ENCODE results near the gene PTPRG. TPM values are rescaled to one million over a fixed set of nuclear protein-coding genes. Genes with fewer than 3 reads are reported as not detected.

PTPRG gene
- total and polyA plus RNA-seq, 8 donors = 50.9 to 88.4 (median 54.4) TPM

- Histone ChIP-seq H3K4me1 (no peaks in the 10 kb centered on the region), H3K9me3 (peaks cover 0 to 7% of the 10 kb centered on the region in 2 donors), H3K27me3 (no peaks in the 10 kb centered on the region), H3K4me3 (no peak overlapping the region), H3K36me3 (no peaks in the 10 kb centered on the region), H3K27ac (no peak overlapping the region)
- TF ChIP-seq CTCF (IDR thresholded peaks at IDR 0.05) = no peak
- DNase-seq (no peak), ATAC-seq (no peak)
- intact Hi-C loops (cut with DNase I) = no loop called here
Measured at GRCh38 chr3:62168356-62168755, 607.0 kb downstream of the PTPRG start.

- intact Hi-C loops (cut with DNase I) = no loop called here
- H3K4me1 ChIP-seq = no peaks in the 10 kb centered on the region
- H3K4me3 ChIP-seq = no peak overlapping the region
- no peaks in the 10 kb centered on the region for H3K27me3 ChIP-seq
- ATAC-seq (no peak), DNase-seq (no peak)
- TF ChIP-seq CTCF (IDR thresholded peaks at IDR 0.05) = no peak
- peaks cover 0 to 7% of the 10 kb centered on the region in 2 donors for H3K9me3 ChIP-seq
- H3K36me3 ChIP-seq = no peaks in the 10 kb centered on the region
- H3K27ac ChIP-seq = no peak overlapping the region
Measured at GRCh38 chr3:62169906-62170660, 608.7 kb downstream of the PTPRG start.

- Histone ChIP-seq H3K9me3 (peaks cover 0 to 7% of the 10 kb centered on the region in 2 donors), H3K4me1 (no peaks in the 10 kb centered on the region), H3K36me3 (no peaks in the 10 kb centered on the region), H3K27ac (no peak overlapping the region), H3K4me3 (no peak overlapping the region), H3K27me3 (no peaks in the 10 kb centered on the region)
- intact Hi-C loops (cut with DNase I) = no loop called here
- no peak for ATAC-seq
- DNase-seq = no peak
- TF ChIP-seq CTCF (IDR thresholded peaks at IDR 0.05) = no peak
Measured at GRCh38 chr3:62171789-62172188, 610.4 kb downstream of the PTPRG start.

- H3K4me3 ChIP-seq = no peak overlapping the region
- H3K4me1 ChIP-seq = no peaks in the 10 kb centered on the region
- TF ChIP-seq CTCF (IDR thresholded peaks at IDR 0.05) = no peak
- H3K27me3 ChIP-seq = no peaks in the 10 kb centered on the region
- ATAC-seq (no peak), DNase-seq (no peak)
- peaks cover 0 to 7% of the 10 kb centered on the region in 2 donors for H3K9me3 ChIP-seq
- no peaks in the 10 kb centered on the region for H3K36me3 ChIP-seq
- intact Hi-C loops (cut with DNase I) = no loop called here
- no peak overlapping the region for H3K27ac ChIP-seq
Measured at GRCh38 chr3:62172199-62172598, 610.8 kb downstream of the PTPRG start.

GRCh38 chr3:62173939-62174515 is 612.7 kb downstream of the PTPRG start:
- no peak for TF ChIP-seq CTCF (IDR thresholded peaks at IDR 0.05)
- Histone ChIP-seq H3K4me1 (no peaks in the 10 kb centered on the region), H3K36me3 (no peaks in the 10 kb centered on the region), H3K27ac (no peak overlapping the region), H3K4me3 (no peak overlapping the region), H3K27me3 (no peaks in the 10 kb centered on the region), H3K9me3 (peaks cover 0 to 7% of the 10 kb centered on the region in 2 donors)
- intact Hi-C loops (cut with DNase I) = no loop called here
- no peak for DNase-seq
- no peak for ATAC-seq

Data from left lung (tissue), 10 donors.